ENCODE results near the gene MEF2D. TPM values are rescaled to one million over a fixed set of nuclear protein-coding genes. Genes with fewer than 3 reads are reported as not detected.

Gene MEF2D
- total RNA-seq, 1 experiment from 2014 or later = 9.8 TPM

GRCh38 chr1:156533568-156534220 lies 33.1 kb upstream of the MEF2D start:
- H3K27me3 ChIP-seq (replicated peaks) = no peaks in the 10 kb centered on the region
- H3K4me1 ChIP-seq (replicated peaks) = no peaks in the 10 kb centered on the region
- no peaks in the 10 kb centered on the region for H3K9me3 ChIP-seq (replicated peaks)
- no peak overlapping the region for H3K27ac ChIP-seq
- DNase-seq (ENCODE audit: low read depth in 1 of 2, low spot score in 2 of 2) = no peak
- H3K36me3 ChIP-seq = peaks cover 99% of the 10 kb centered on the region
- H3K4me3 ChIP-seq = no peak overlapping the region

GRCh38 chr1:156532374-156532773 lies 31.8 kb upstream of the MEF2D start:
- H3K4me1 ChIP-seq (replicated peaks) = no peaks in the 10 kb centered on the region
- no peak for DNase-seq (ENCODE audit: low read depth in 1 of 2, low spot score in 2 of 2)
- H3K36me3 ChIP-seq = peaks cover 99% of the 10 kb centered on the region
- no peaks in the 10 kb centered on the region for H3K9me3 ChIP-seq (replicated peaks)
- H3K27ac ChIP-seq = no peak overlapping the region
- H3K4me3 ChIP-seq = no peak overlapping the region
- H3K27me3 ChIP-seq (replicated peaks) = no peaks in the 10 kb centered on the region

- Histone ChIP-seq H3K36me3 (peaks cover 97% of the 10 kb centered on the region), H3K27ac (no peak overlapping the region), H3K9me3 (replicated peaks) (no peaks in the 10 kb centered on the region), H3K4me1 (replicated peaks) (no peaks in the 10 kb centered on the region), H3K4me3 (no peak overlapping the region), H3K27me3 (replicated peaks) (no peaks in the 10 kb centered on the region)
- DNase-seq (ENCODE audit: low read depth in 1 of 2, low spot score in 2 of 2) = no peak
These were observed 29.4 kb upstream of the MEF2D start for GRCh38 chr1:156530006-156530405.

GRCh38 chr1:156528875-156529425 lies 28.4 kb upstream of the MEF2D start:
- no peaks in the 10 kb centered on the region for H3K27me3 ChIP-seq (replicated peaks)
- no peak overlapping the region for H3K4me3 ChIP-seq
- H3K4me1 ChIP-seq (replicated peaks) = no peaks in the 10 kb centered on the region
- H3K27ac ChIP-seq = no peak overlapping the region
- peaks cover 97% of the 10 kb centered on the region for H3K36me3 ChIP-seq
- DNase-seq (ENCODE audit: low read depth in 1 of 2, low spot score in 2 of 2) = no peak
- no peaks in the 10 kb centered on the region for H3K9me3 ChIP-seq (replicated peaks)

GRCh38 chr1:156528231-156528630 lies 27.7 kb upstream of the MEF2D start:
- no peak for DNase-seq (ENCODE audit: low read depth in 1 of 2, low spot score in 2 of 2)
- Histone ChIP-seq H3K27ac (no peak overlapping the region), H3K4me3 (no peak overlapping the region), H3K9me3 (replicated peaks) (no peaks in the 10 kb centered on the region), H3K36me3 (peaks cover 94% of the 10 kb centered on the region), H3K27me3 (replicated peaks) (no peaks in the 10 kb centered on the region), H3K4me1 (replicated peaks) (no peaks in the 10 kb centered on the region)

- H3K4me3 ChIP-seq = no peak overlapping the region
- H3K9me3 ChIP-seq (replicated peaks) = no peaks in the 10 kb centered on the region
- peaks cover 88% of the 10 kb centered on the region for H3K36me3 ChIP-seq
- H3K27me3 ChIP-seq (replicated peaks) = no peaks in the 10 kb centered on the region
- DNase-seq (ENCODE audit: low read depth in 1 of 2, low spot score in 2 of 2) = no peak
- H3K27ac ChIP-seq = no peak overlapping the region
- no peaks in the 10 kb centered on the region for H3K4me1 ChIP-seq (replicated peaks)
These were observed 27.0 kb upstream of the MEF2D start for GRCh38 chr1:156527584-156527983.

GRCh38 chr1:156525856-156526489 lies 25.4 kb upstream of the MEF2D start:
- Histone ChIP-seq H3K27ac (no peak overlapping the region), H3K4me3 (no peak overlapping the region), H3K27me3 (replicated peaks) (no peaks in the 10 kb centered on the region), H3K9me3 (replicated peaks) (no peaks in the 10 kb centered on the region), H3K36me3 (peaks cover 72% of the 10 kb centered on the region), H3K4me1 (replicated peaks) (no peaks in the 10 kb centered on the region)
- no peak for DNase-seq (ENCODE audit: low read depth in 1 of 2, low spot score in 2 of 2)

GRCh38 chr1:156525071-156525501 lies 24.5 kb upstream of the MEF2D start:
- Histone ChIP-seq H3K36me3 (peaks cover 63% of the 10 kb centered on the region), H3K4me3 (no peak overlapping the region), H3K27ac (no peak overlapping the region), H3K27me3 (replicated peaks) (no peaks in the 10 kb centered on the region), H3K9me3 (replicated peaks) (no peaks in the 10 kb centered on the region), H3K4me1 (replicated peaks) (no peaks in the 10 kb centered on the region)
- DNase-seq (ENCODE audit: low read depth in 1 of 2, low spot score in 2 of 2) = no peak

- no peaks in the 10 kb centered on the region for H3K9me3 ChIP-seq (replicated peaks)
- peaks cover 58% of the 10 kb centered on the region for H3K36me3 ChIP-seq
- no peak for DNase-seq (ENCODE audit: low read depth in 1 of 2, low spot score in 2 of 2)
- no peak overlapping the region for H3K4me3 ChIP-seq
- H3K27ac ChIP-seq = no peak overlapping the region
- H3K4me1 ChIP-seq (replicated peaks) = no peaks in the 10 kb centered on the region
- H3K27me3 ChIP-seq (replicated peaks) = no peaks in the 10 kb centered on the region
These were observed 23.9 kb upstream of the MEF2D start for GRCh38 chr1:156524481-156524869.

GRCh38 chr1:156523801-156524480 lies 23.4 kb upstream of the MEF2D start:
- Histone ChIP-seq H3K4me3 (no peak overlapping the region), H3K27ac (no peak overlapping the region), H3K4me1 (replicated peaks) (no peaks in the 10 kb centered on the region), H3K27me3 (replicated peaks) (no peaks in the 10 kb centered on the region), H3K9me3 (replicated peaks) (no peaks in the 10 kb centered on the region), H3K36me3 (peaks cover 53% of the 10 kb centered on the region)
- DNase-seq (ENCODE audit: low read depth in 1 of 2, low spot score in 2 of 2) = no peak

- H3K4me1 ChIP-seq (replicated peaks) = no peaks in the 10 kb centered on the region
- no peaks in the 10 kb centered on the region for H3K27me3 ChIP-seq (replicated peaks)
- no peak for DNase-seq (ENCODE audit: low read depth in 1 of 2, low spot score in 2 of 2)
- H3K9me3 ChIP-seq (replicated peaks) = no peaks in the 10 kb centered on the region
- H3K4me3 ChIP-seq = no peak overlapping the region
- H3K36me3 ChIP-seq = peaks cover 38% of the 10 kb centered on the region
- no peak overlapping the region for H3K27ac ChIP-seq
These were observed 21.9 kb upstream of the MEF2D start for GRCh38 chr1:156522443-156522970.

- H3K27me3 ChIP-seq (replicated peaks) = no peaks in the 10 kb centered on the region
- no peak overlapping the region for H3K4me3 ChIP-seq
- H3K36me3 ChIP-seq = no peaks in the 10 kb centered on the region
- no peak overlapping the region for H3K27ac ChIP-seq
- DNase-seq (ENCODE audit: low read depth in 1 of 2, low spot score in 2 of 2) = no peak
- H3K4me1 ChIP-seq (replicated peaks) = no peaks in the 10 kb centered on the region
- H3K9me3 ChIP-seq (replicated peaks) = no peaks in the 10 kb centered on the region
These were observed 17.2 kb upstream of the MEF2D start for GRCh38 chr1:156517748-156518147.

GRCh38 chr1:156516821-156517220 lies 16.2 kb upstream of the MEF2D start:
- H3K4me3 ChIP-seq = no peak overlapping the region
- H3K27me3 ChIP-seq (replicated peaks) = no peaks in the 10 kb centered on the region
- H3K4me1 ChIP-seq (replicated peaks) = no peaks in the 10 kb centered on the region
- H3K9me3 ChIP-seq (replicated peaks) = no peaks in the 10 kb centered on the region
- H3K36me3 ChIP-seq = no peaks in the 10 kb centered on the region
- DNase-seq (ENCODE audit: low read depth in 1 of 2, low spot score in 2 of 2) = no peak
- H3K27ac ChIP-seq = no peak overlapping the region

GRCh38 chr1:156515956-156516355 lies 15.4 kb upstream of the MEF2D start:
- no peak overlapping the region for H3K27ac ChIP-seq
- H3K36me3 ChIP-seq = no peaks in the 10 kb centered on the region
- no peak overlapping the region for H3K4me3 ChIP-seq
- no peaks in the 10 kb centered on the region for H3K27me3 ChIP-seq (replicated peaks)
- H3K4me1 ChIP-seq (replicated peaks) = no peaks in the 10 kb centered on the region; the same call in 1 of the 2 replicates
- DNase-seq (ENCODE audit: low read depth in 1 of 2, low spot score in 2 of 2) = no peak
- H3K9me3 ChIP-seq (replicated peaks) = no peaks in the 10 kb centered on the region
